ENCODE results near the gene PRSS35.
"Not testable (repeated sequence)": the region's sequence is repeated elsewhere in the genome, so short reads cannot be mapped to it uniquely, and the experiment has no call there.

Gene PRSS35, protein sequence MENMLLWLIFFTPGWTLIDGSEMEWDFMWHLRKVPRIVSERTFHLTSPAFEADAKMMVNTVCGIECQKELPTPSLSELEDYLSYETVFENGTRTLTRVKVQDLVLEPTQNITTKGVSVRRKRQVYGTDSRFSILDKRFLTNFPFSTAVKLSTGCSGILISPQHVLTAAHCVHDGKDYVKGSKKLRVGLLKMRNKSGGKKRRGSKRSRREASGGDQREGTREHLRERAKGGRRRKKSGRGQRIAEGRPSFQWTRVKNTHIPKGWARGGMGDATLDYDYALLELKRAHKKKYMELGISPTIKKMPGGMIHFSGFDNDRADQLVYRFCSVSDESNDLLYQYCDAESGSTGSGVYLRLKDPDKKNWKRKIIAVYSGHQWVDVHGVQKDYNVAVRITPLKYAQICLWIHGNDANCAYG

DNA sequence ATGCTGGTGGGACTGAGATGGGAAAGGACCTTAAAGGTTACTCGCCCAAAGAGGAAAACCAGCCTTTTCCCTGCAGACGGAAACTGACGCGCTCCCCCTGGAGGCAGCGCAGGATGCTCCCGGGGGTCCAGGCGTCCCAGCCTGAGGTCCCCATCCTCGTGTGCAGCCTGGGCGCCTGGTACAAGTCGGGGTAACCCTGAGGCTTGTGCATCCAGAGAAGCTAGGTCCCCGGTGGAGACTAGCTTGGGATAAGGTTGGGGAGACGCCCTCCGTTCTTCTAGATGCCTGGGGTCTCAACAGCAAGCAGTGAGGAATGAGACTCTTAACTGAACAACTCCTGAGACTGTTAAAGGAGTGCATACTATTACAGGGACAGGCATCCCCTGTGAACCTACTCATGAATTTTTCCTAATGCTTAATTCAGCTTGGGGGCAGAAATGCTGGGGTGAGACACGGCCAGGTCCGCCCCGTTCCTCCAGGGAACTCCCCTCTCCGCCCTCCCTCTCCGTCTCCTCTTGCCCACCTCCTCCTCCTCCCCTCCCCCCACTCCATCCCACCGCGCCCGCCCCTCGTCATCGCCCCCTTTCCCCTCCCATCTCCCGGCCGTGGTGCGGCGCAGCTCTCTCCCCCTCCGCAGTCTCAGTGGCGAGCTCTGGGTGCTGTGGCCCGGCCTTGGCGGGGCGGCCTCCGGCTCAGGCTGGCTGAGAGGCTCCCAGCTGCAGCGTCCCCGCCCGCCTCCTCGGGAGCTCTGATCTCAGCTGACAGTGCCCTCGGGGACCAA, at the start of gene PRSS35:
TSS of gene PRSS35 (plus strand) at position 634 of the 781 bp plus-strand sequence. CDS start 10,908 bp downstream, outside the sequence.
- no peak for DNase-seq

DNA sequence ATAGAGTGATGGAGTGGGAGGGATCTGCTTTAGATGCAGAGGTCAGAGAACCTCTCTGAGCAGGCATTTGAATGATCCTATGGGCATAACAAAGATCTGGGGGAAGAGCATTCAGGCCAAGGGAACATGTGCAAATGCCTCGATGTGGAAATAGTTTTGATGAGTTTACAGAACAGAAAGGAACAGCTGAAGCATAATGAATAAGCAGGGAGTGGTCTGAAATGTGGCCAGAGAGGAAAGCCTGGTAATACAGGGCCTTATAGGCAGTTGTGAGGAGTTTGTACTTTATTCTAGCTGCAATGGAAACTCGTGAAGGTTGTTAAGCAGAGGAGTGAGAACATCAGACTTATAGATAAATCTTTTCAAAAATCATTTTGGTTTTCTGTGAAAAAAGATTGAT, 48.4 kb upstream of the PRSS35 start:
- DNase-seq = no peak

DNA sequence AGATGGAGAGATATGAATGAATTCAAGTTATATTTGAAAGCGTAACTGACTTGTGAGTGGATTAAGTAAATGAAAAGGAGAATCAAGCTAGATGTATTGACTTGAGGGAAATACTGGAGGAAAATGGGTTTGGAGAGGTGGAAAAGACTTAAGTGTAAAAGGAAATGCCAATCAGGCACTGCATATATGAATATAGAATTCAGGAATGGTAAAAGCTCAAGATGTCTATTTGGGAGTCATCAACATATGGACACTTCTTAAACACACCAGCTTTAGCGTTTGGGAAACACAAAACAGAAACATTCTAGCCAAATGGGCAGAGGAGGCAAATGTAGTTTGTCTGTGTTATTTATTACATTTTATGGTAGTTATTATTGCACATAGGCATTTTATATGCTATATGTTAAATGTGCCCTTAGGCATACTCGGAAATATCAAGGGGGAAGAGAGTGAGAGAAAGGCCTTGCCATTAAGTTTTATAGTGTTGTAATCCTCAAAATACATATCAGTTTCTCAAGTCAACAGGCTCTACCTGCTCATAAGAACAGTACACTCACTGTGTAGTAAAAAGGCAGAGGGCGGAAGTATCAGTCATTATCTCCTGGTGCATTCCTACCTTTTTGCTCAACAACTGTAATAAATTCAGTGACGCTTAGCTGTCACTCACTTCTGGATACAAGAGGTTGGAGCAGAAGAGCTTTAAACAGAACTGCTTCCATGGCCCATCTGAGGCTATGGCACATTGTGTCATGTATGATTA, 47.8 kb upstream of the PRSS35 start:
- DNase-seq = no peak

DNA sequence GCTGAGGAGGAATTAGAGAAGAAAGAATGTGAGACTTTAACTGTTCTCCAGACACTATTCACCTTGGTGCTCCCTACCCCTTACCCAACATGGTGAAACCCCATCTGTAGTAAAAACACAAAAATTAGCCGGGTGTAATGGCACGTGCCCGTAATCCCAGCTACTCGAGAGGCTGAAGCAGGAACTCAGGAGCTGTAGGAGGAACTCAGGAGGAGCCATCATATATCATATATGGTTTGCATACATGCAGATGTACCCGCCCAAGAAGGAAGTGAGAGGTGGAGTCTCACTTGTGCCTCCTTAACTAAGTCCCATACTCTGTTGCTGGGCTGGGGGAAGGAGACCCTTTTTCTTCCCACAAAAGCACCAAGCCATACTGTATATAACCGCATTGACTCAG, 46.0 kb upstream of the PRSS35 start:
- no peak for DNase-seq

DNA sequence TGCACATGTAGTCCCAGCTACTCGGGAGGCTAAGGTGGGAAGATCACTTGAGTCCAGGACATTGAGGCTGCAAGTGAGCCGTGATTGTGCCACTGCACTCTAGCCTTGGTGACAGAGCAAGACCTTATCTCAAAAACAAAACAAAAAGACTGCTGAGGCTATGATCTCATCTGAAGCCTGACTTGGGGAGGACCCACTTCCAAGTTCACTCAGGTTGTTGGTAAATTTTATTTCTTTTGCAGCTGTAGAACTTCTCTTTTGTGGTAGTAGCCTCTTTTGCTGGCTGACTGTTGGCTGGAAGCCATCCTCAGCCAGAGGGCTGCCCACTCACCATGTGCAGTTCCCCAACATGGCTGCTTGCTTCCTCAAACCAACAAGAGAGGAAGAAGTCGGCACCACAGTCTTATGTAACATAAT, 44.7 kb upstream of the PRSS35 start:
- no peak for DNase-seq

DNA sequence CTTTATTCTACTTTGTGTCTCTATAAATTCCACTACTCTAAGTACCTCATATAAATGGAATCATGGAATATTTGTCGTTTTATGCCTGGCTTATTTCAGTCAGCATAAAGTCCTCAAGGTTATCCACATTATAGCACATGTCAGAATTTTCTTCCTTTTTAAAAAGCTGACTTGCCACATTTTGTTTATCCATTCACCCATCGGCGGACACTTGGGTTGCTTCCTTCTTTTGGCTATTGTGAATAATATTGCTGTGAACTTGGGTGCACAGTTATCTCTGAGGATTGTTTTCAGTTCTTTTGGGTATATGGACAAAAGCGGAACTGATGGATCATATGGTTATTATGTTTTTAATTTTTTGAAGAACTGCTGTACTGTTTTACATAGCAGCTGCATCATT, 42.3 kb upstream of the PRSS35 start:
- no peak for DNase-seq

DNA sequence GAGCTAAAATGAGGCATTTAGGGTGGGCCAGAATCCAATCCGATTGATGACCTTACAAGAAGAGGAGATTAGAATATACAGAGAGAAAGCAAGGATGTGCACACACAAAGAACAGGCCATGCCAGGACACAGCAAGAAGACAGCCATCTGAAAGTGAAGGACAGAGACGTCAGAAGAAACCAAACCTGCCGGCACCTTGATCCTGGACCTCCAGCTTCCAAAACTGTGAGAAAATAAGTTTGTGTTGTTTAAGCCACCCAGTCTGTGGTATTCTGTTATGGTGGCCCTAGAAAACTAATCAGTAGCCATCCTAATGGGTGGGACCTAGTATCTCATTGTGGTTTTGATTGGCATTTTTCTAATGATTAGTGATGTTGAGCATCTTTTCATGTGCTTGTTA, 41.7 kb upstream of the PRSS35 start:
- no peak for DNase-seq

DNA sequence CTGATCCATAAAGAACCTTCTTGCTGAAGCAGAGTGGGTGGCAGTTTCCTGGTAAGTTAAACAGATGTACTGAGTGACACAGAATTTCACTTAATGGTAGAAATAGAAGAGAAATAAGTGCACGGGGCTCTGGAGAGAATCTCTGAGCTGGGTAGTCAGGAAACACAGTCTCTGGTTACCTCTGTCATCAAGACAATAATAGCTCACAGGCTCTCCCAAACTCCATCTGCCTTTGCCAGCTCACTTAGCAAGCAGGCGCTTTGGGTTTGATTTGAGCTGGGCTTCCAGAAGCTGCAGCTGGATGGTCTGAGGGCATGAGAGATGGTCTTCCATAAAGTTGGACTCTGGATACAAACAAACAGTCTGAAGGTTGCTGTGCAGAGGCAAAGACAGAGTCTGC, 39.6 kb upstream of the PRSS35 start:
- no peak for DNase-seq

DNA sequence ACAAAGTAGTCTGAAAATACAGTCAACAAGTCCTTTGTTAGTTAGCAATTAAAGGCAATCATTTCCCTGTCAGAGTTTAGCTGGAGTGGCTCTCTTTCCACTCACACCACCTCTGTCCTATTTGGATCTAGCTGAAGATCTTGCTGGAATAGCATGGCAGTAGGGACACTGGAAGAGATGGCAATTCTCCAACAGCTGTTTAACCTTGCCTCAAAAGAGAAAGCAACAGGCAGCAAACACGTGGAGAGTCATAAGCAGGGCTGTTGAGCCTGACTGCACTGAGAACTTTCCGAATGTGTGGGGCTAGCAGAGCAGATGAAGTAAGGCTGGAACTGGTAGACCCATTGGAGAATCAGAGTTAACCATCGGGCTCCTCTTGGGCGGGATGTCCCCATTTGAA, 38.0 kb upstream of the PRSS35 start:
- no peak for DNase-seq

DNA sequence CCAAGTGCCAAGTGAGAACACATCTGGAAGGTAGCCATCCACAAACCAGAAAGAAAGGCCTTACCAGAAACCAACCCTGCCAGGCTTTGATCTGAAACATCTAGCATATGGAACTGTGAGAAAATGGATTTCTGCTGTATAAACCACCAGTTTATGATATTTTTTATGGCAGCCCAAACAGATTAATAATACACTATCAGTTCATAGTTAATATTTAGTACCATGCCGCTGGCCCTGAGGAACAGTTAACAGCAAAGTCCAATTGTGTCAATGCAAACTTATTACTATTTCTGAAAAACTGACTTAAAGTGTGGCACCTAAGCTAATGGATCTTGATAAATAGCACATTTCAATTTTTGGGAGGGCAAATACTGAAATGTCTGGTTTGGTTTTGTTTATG, 35.4 kb upstream of the PRSS35 start:
- no peak for DNase-seq

DNA sequence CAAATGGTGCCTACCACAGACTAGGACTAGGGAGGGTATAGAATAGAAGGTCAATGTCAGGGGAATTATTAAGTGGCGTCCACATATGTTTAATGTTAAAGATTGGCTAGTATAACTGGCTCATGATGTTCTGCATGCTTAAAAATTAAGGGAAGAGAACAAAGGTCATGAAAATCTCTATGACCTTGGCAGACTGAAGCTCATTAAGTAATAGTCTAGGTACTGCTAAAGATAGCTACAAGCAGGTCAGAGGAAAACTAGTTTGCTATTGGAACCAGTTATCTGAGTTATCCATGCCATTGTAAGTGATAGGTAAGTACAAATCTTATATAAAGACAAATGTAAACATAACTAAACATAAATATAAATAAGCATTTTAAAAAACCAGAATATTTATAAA, 32.9 kb upstream of the PRSS35 start:
- no peak for DNase-seq

DNA sequence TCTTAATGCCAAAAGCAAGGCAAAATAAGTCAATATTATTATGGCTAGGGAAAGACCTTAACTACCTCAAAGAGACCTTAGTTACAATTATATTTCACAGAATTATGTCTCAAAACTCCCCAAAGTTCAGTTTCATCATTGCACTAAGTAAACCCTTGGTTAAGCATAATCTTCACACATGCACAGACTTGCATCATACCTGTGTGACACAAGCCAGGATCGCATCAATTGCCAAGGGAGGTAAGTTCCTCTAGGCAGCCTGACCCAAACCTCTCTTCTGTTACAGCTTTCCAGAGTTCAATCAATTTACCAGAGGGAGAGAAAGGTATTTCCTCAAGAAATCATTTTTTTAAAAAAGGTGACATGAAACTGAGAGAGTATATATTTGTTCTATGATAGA, 31.9 kb upstream of the PRSS35 start:
- DNase-seq = no peak

DNA sequence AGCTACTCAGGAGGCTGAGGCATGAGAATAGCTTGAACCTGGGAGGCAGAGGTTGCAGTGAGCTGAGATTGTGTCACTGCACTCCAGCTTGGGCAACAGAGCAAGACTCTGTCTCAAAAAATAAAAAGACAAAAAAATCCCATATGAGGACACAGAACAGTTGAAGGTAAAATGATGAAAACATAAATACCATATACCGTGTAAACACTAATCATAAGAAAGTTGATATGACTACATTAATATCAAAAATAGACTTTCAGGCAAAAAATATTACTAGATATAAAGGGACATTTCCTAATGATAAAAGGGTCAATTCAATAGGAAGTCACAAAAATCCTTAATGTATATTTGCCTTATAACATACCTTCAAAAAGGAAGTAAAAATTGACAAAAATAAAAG, 30.4 kb upstream of the PRSS35 start:
- not testable (repeated sequence) for DNase-seq

DNA sequence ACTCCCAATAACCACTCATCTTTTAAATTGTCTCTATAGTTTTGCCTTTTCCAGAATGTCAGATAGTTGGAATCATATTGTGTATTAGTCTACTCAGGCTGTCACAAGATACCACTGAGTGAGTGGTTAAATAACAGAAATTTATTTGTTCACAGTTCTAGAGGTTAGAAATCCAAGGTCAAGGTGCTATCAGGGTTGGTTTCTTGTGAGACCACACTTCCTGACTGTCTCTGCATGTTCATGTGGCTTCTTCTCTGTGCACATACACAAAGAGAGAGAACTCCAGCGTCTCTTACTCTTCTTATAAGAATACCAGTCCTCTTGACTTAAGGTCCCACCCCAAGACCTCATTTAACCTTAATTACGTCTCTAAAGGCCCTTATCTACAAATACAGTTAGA, 23.9 kb upstream of the PRSS35 start:
- no peak for DNase-seq

DNA sequence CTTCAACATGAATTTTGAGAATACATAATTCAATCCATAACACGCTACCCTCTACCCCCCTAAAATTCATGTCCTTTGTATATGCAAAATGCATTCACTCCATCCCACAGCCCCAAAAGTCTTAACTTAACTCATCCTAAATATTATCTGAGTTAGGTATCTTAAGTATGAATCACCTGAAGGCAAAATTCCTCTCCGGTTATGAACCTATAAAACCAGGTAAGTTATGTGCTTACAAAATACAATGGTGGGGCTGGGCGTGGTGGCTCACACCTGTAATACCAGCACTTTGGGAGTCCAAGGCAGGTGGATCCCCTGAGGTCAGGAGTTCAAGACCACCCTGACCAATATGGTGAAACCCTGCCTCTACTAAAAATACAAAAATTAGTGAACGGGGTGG, 23.5 kb upstream of the PRSS35 start:
- DNase-seq = no peak

DNA sequence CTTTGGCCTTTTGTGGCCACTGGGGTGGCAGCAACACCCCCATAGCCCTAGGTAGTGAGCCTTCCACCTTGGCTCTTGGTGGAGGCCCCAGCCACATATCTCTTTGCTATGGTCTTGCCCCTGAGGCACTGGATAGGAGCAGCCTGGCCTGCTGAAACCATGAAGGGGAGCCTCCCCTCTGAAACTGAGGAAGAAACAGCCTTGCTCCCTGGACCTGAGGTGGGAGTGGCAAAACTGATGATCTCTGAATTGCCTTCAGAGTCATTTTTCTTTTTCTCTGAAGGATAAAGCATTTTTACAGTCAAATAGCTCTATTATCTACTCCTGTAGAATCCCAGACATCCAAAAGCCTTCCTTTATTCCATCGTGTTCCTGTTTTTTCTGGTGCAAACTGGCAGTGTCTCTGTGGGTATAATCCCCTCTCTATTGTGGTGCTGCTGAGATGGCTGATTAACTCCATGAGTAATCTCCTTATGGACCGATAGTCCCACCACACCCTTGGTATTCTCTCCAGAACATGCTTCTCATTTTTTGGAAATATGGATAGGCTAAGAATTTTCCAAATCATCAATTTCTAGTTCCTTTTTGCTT, 22.0 kb upstream of the PRSS35 start:
- DNase-seq = no peak

DNA sequence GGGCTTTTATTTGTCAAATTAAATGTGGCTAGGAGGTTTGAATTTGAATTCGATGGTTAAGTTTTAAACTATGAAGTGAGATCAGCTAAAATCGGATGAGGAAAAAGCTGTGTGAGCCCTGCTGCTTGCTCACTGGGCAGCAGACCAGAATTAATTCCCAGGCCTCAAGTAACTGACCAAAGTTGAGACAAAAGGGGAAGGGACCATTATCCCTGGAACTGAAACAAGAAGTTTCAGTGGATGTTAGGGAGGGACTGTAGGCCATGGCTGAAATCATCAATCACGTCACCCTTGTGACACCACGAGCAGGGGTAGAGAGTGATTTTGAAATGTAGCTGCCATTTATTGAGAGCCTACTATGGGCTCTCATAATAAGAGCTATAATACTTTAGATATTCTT, 7.0 kb upstream of the PRSS35 start:
- DNase-seq = no peak

DNA sequence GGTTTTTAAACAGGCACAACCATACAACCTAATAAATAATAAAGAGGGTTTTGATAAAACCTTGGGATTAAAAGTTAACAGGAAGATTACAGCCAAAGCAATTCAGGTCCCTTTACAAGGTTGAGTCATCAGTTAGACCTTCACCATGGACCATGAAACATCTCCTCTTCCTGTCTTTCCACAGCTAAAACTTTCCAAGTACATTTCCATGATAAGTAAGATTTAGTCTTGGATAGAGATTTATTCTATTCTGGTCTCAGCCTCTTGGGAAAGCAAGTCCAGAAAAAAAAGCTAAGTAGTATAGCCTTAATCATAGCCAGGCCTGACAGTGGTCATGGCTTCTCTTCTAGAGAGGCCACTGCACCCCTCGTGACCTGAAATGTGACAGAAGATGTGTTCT, 2.9 kb upstream of the PRSS35 start:
- no peak for DNase-seq

DNA sequence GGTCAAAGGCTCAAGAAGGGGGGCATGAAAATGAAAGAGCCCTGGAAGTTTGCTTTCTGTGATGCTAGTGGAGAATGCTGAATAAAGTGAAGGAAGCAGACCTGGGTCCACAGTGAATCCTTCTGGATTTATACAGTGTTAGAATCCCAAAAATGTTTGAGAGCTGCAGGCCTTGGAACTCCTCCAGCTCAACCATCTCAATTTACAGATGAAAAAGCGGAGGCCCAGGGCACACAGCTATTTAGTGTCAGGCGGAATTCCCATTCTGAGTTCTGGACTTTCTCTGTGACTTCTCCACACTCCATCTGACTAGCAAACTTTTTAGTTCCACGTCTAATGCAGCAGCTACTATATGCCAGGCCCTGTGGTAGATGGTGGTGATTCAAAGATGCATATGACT, 1.5 kb upstream of the PRSS35 start:
- no peak for DNase-seq

DNA sequence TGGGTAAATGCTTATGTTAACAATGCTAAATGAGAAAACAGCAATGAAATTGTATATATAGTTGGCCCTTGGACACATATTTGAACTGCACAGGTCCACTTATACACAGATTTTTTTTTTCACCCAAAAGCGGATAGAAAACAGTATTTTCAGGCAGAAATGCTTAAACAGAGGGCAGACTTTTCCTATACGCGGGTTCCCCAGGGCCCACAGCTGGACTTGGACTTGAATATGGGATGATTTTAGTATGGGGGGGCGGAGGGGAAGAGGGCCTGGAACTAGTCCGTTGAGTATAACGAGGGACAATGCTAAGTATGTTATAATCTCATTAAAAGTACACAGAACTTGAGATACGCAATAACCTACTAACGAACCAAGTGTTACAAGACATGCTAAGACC, 1.1 kb upstream of the PRSS35 start:
- DNase-seq = no peak

DNA sequence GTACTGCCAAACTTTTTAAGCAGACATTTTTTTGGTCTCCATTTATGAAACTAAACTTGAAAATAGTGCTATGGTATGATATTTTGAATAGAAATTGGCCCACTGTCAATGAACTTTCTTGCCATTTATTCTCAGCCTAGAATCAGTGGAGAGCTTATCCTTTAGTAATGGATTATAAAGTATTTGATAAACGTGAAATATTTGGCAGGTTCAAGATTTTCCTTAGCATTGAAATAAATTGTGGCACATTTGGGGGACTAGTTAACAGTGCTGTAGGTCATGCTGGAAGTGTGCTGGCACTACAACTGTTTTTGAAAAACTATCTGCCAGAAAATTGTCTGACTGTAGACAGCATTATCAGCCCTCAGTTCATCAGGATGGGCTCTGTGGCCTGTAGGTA, 2.1 kb downstream of the PRSS35 start:
- no peak for DNase-seq

DNA sequence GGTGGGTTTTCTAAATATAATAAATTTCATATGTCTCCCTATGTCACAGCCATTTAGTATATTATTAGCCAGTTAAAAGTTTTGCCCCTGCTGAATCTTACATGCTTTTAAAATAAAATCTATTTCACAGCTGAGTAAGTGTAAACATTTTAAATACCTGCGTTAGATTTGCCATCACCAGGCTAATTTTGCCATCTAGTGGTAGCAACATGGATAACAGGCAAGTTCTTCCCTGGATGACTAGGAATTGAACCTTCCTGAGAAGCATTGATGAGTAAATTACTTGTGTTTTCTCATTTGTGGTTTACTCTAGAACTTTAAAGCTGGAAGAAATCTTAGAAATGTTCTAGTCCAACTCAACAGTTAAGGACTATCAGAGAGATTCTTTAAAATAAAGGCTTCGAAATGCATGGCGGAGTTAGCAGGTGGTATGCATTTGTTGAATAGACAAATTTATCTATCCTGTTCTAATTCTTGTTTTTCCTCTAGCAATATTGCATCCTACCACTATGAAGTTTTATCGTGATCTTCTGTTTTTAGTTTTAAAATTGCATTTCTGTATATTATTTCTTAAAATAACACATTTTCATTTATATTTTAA, 2.6 kb downstream of the PRSS35 start:
- no peak for DNase-seq

DNA sequence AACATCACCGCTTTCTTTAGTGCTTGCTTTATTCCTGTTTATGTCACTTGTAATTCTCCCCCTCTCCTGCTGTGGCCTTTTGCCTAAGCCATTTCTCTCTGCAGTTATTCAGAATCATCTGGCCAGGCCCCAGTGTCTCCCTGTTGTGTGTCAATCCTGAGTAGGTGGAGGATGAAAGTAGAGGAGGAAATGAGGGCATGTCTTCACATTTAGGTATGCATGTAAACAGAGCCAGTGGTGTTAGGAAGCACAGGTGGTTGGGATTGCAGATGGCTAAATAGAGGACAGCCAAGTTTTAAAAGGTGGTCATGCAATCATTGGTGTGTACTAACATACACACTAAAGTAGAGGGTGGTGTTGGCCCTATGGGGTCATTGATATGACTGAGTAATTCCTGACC, 5.2 kb downstream of the PRSS35 start:
- DNase-seq = no peak

All from NCI-H510A (cell line).